HepG2 (cell line): ENCODE measurements around the gene VTN. TPM values are rescaled to one million over a fixed set of nuclear protein-coding genes. Genes with fewer than 3 reads are reported as not detected.

Source experiments
- ARID5B ChIP-seq: IDR thresholded peaks from 2 replicates; pipeline ENCODE4 v1.4.0; 2020; ENCODE audit warnings: mild to moderate bottlenecking, missing genetic modification reagents
- ATF3 ChIP-seq: sonication (generic); formaldehyde crosslinking; IDR thresholded peaks from 2 replicates; pipeline ENCODE4 v1.4.0; 2020; ENCODE audit warnings: missing genetic modification reagents
- CBX5 ChIP-seq: sonication (generic); formaldehyde crosslinking; IDR thresholded peaks from 2 replicates; pipeline ENCODE4 v1.4.0; 2020; ENCODE audit warnings: missing genetic modification reagents, borderline replicate concordance
- CEBPB ChIP-seq: IDR thresholded peaks from 2 replicates; pipeline ENCODE4 v1.6.1; 2011; ENCODE audit warnings: low read depth, low read length, improper control_type of control experiment, borderline replicate concordance
- FOXA3 ChIP-seq: IDR thresholded peaks from 2 replicates; pipeline ENCODE4 v1.6.1; 2016; ENCODE audit warnings: missing genetic modification reagents, missing compliant biosample characterization
- GFI1 ChIP-seq: sonication (generic); formaldehyde crosslinking; IDR thresholded peaks from 2 replicates; pipeline ENCODE4 v1.5.0; 2020; ENCODE audit warnings: missing genetic modification reagents, mild to moderate bottlenecking, borderline replicate concordance
- HMG20A ChIP-seq: IDR thresholded peaks from 2 replicates; pipeline ENCODE4 v1.6.1; 2016; ENCODE audit warnings: borderline replicate concordance
- KAT7 ChIP-seq: IDR thresholded peaks from 2 replicates; pipeline ENCODE4 v1.6.1; 2018; ENCODE audit warnings: borderline replicate concordance, missing compliant biosample characterization
- NFKBIZ ChIP-seq: IDR thresholded peaks from 2 replicates; pipeline ENCODE4 v1.6.1; 2018; ENCODE audit warnings: missing genetic modification reagents, missing compliant biosample characterization
- SOX13 ChIP-seq, 3 experiments: fragments of 450-650 bp in 1 of 3; sonication (generic) in 1 of 3; formaldehyde crosslinking in 1 of 3; IDR thresholded peaks in 2 of 3; conservative IDR thresholded peaks in 1 of 3; 2 replicates each; pipeline versions ENCODE4 v1.5.0 to v1.6.1; 2016 to 2020; ENCODE audit warnings: antibody characterized with exemption in 1 of 3, mild to moderate bottlenecking in 1 of 3, missing compliant biosample characterization in 1 of 3, missing genetic modification reagents in 1 of 3, moderate library complexity in 1 of 3
- SOX6 ChIP-seq, 2 experiments: fragments of 450-650 bp in 1 of 2; sonication (generic) in 1 of 2; formaldehyde crosslinking in 1 of 2; IDR thresholded peaks; 2 replicates each; pipeline versions ENCODE4 v1.4.0 to v1.6.1; 2017 to 2020; ENCODE audit warnings: antibody characterized with exemption in 1 of 2, mild to moderate bottlenecking in 1 of 2, missing genetic modification reagents in 1 of 2
- TEAD3 ChIP-seq: optimal IDR thresholded peaks from 2 replicates; pipeline ENCODE3; 2016; ENCODE audit warnings: borderline replicate concordance
- THAP11 ChIP-seq: IDR thresholded peaks from 2 replicates; pipeline ENCODE4 v1.6.1; 2016; ENCODE audit warnings: missing biosample characterization, missing genetic modification reagents
- ZNF12 ChIP-seq: sonication (generic); formaldehyde crosslinking; IDR thresholded peaks from 2 replicates; pipeline ENCODE4 v1.5.0; 2020; ENCODE audit warnings: missing genetic modification reagents
- ZNF281 ChIP-seq: sonication (generic); formaldehyde crosslinking; IDR thresholded peaks from 2 replicates; pipeline ENCODE4 v1.4.0; 2020; ENCODE audit warnings: missing genetic modification reagents, borderline replicate concordance
- ZNF512 ChIP-seq: sonication (generic); formaldehyde crosslinking; IDR thresholded peaks from 2 replicates; pipeline ENCODE4 v1.4.0; 2020; ENCODE audit warnings: mild to moderate bottlenecking, missing genetic modification reagents
- ZNF761 ChIP-seq: sonication (generic); formaldehyde crosslinking; conservative IDR thresholded peaks from 2 replicates; pipeline ENCODE4 v1.4.0; 2020; ENCODE audit warnings: mild to moderate bottlenecking, missing genetic modification reagents
- polyA plus RNA-seq, 8 experiments: library from polyadenylated mRNA; depleted of rRNA in 3 of 8; stranded (reverse) in 7 of 8; unstranded in 1 of 8; fragments of >200 nt; fragmentation: Illumina TruSeq in 4 of 8; extraction: Trizol in 4 of 8; gene quantifications; 2 replicates each; pipeline versions ENCODE4 v1.2.1 to v1.2.3, GENCODE V29; 2011 to 2016; ENCODE audit warnings: low read depth in 4 of 8, missing spikeins in 1 of 8, mixed read lengths in 1 of 8; ENCODE audit not compliant: insufficient read depth in 1 of 8
- total RNA-seq, 5 experiments: library from RNA; depleted of rRNA; stranded (reverse); fragments of >200 nt; fragmentation: Illumina TruSeq; extraction: Trizol; gene quantifications; 2 replicates each; pipeline ENCODE4 v1.2.3, GENCODE V29; 2016; ENCODE audit warnings: low read depth in 1 of 5

VTN gene
- total and polyA plus RNA-seq, 2 of the 13 experiments (the other 11 are each of a cell fraction or from before 2014, with no cell fraction given), result 108 to 131 TPM

GRCh38 chr17:28379814-28380801 is 10.0 kb upstream of the VTN start (continued):
- no peak for TF ChIP-seq SOX6 (IDR thresholded peaks at IDR 0.05)
- TF ChIP-seq SOX6 (CRISPR knock-in tag; IDR thresholded peaks at IDR 0.05), result peak; percentile 76
- TF ChIP-seq FOXA3, result peak; percentile 50; the same call in 1 of the 2 replicates
- peak; percentile 61; the same call in 1 of the 2 replicates for TF ChIP-seq ARID5B (CRISPR knock-in tag)
- TF ChIP-seq THAP11, result peak; percentile 32; the same call in 1 of the 2 replicates
- no peak for TF ChIP-seq KAT7
- peak; percentile 61; the same call in 1 of the 2 replicates for TF ChIP-seq CBX5 (CRISPR knock-in tag)
- TF ChIP-seq ZNF12 (CRISPR knock-in tag), result peak; percentile 20; the same call in 1 of the 2 replicates
- 0 out of 2 replicates have a peak, but pooled peaks have one; percentile 48 for TF ChIP-seq ATF3
- 0 out of 2 replicates have a peak, but pooled peaks have one; percentile 23 for TF ChIP-seq NFKBIZ (CRISPR knock-in tag)
- peak; percentile 57; the same call in 1 of the 2 replicates for TF ChIP-seq HMG20A (CRISPR knock-in tag)
- TF ChIP-seq SOX13 (IDR thresholded peaks at IDR 0.05), result no peak
- peak in 1 of 2 experiments; percentile 71; a peak in 2 of 4 replicates for TF ChIP-seq SOX13 (CRISPR knock-in tag; conservative IDR thresholded peaks at IDR 0.05 in 1 of 2, IDR thresholded peaks at IDR 0.05 in 1 of 2)
- TF ChIP-seq ZNF761 (CRISPR knock-in tag), result no peak
- TF ChIP-seq ZNF512 (CRISPR knock-in tag), result 0 out of 2 replicates have a peak, but pooled peaks have one; percentile 54
- peak; percentile 56 for TF ChIP-seq TEAD3 (CRISPR knock-in tag)
- TF ChIP-seq CEBPB, result peak; percentile 85
- peak; percentile 51; the same call in 1 of the 2 replicates for TF ChIP-seq ZNF281 (CRISPR knock-in tag)
- TF ChIP-seq GFI1 (CRISPR knock-in tag), result peak; percentile 91
